A549 treated with AZD2906 at 1 μM for 4 hours (cell line): ENCODE data around the gene NBPF14. TPM values are rescaled to one million over a fixed set of nuclear protein-coding genes. Genes with fewer than 3 reads are reported as not detected.

Source experiments
- total RNA-seq: library from RNA; stranded (reverse); fragments of 200-300 nt; extraction: Qiagen RNA extraction; gene quantifications from 5 replicates; pipeline ENCODE4 v1.2.3, GENCODE V29; 2022

Gene NBPF14
- 26.0 to 32.4 TPM (median 31.3 TPM) in 5 replicates for total RNA-seq

DNA sequence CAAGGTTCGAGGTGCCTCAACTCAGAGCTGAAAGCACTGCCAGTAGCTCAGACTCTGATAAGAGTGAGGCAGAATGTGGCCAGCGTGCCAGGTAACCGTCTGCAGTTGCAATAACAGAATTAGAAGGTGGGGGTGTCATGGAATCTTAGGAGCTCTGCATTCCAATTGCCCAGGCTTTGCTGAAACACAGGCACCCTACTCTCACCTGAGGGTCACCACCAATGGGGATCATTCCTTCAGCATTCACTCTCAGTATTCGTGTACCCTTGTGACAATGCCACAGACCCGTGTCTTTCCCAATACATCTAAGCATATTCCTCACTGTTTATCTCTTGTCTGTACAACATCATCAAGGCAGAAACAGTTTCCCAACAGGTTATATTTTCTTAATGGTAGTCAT, at the start of gene NBPF14:
Gene NBPF14, minus strand, starts transcription at position 101 of the 400 bp plus-strand sequence. CDS start 294 bp downstream, outside the sequence.

DNA sequence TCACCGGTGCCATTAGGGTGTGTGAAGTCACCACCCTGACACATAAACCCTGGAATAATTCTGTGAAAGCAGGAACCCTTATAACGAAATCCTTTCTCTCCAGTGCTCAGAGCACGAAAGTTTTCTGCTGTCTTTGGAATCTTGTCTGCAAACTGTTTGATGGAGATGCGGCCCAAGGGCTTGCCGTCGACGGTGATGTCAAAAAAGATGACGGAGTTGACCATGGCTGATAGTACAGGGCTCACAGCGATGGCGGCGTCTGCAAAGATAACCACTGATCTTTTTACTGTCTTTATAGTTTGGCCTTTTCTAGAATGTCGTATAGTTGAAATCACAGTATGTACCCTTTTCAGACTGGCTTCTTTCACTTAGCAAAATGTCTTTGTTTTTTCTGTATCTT, 112.8 kb downstream of the NBPF14 start, which contains the start of gene PPIAL4G:
Gene PPIAL4G, minus strand, starts transcription at position 274 of the 400 bp plus-strand sequence. Its CDS starts 50 bp downstream, at position 224.

Other genes with a start within 250 kb of the NBPF14 start
- gene PPIAL4G, start 112.7 kb downstream of the NBPF14 start, total RNA-seq = not detected in 5 replicates
- gene NUDT4B, start 152.8 kb upstream of the NBPF14 start, total RNA-seq = 1.2 to 3.2 TPM (median 2.0 TPM) in 5 replicates
- 5.4 to 6.6 TPM (median 6.2 TPM) in 5 replicates for gene PDE4DIP, start 248.4 kb upstream of the NBPF14 start, total RNA-seq